Fibroblast of pulmonary artery (primary cell): ENCODE measurements around the gene OR2T6.
"Not testable (repeated sequence)": the region's sequence is repeated elsewhere in the genome, so short reads cannot be mapped to it uniquely, and the experiment has no call there.

Source experiments
- DNase-seq: peaks from one replicate; pipeline ENCODE4 v3.0.0-alpha.2; 2010; ENCODE audit warnings: low read depth
- H3K4me3 ChIP-seq: replicated peaks from 2 replicates; pipeline ENCODE4 v1.5.1; 2011; ENCODE audit warnings: low read depth, mild to moderate bottlenecking, control low read depth, low read length, moderate library complexity
- CTCF ChIP-seq: IDR thresholded peaks from 2 replicates; pipeline ENCODE4 v1.5.1; 2011; ENCODE audit warnings: mild to moderate bottlenecking, control low read depth, low read length, inconsistent platforms; ENCODE audit errors: missing control alignments

Gene OR2T6

GRCh38 chr1:248404024-248404423, 28.5 kb downstream of the OR2T6 start:
- DNase-seq = peak; percentile 17
- no peak overlapping the region for H3K4me3 ChIP-seq
- TF ChIP-seq CTCF = no peak

- no peak for DNase-seq
- no peak for TF ChIP-seq CTCF
- H3K4me3 ChIP-seq = no peak overlapping the region
Measured at GRCh38 chr1:248406721-248407692, 31.5 kb downstream of the OR2T6 start.

GRCh38 chr1:248416226-248416625, 40.7 kb downstream of the OR2T6 start:
- no peak for TF ChIP-seq CTCF
- DNase-seq = no peak
- H3K4me3 ChIP-seq = no peak overlapping the region

DNA sequence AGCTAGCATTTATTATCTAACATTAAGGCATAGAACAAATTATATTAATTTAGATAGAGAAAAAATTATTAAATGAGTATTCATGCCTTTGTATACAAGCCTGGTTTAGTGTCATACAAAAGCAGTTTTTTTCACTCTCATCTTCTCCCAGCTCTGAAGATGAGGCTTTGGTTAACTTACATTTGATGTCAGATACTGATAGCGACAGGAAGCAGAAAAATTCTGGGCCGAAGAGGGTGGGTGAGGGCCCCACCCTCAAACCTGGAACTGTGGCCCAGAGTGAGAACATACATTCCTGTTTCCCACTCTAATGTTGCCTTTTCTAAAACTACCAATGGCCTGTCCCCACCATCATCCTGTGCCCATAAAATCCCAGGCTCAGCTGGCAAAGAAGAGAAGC, 42.3 kb downstream of the OR2T6 start:
- no peak overlapping the region for H3K4me3 ChIP-seq
- DNase-seq = no peak
- TF ChIP-seq CTCF = no peak

- H3K4me3 ChIP-seq = no peak overlapping the region
- no peak for DNase-seq
- TF ChIP-seq CTCF = no peak
Measured at GRCh38 chr1:248421384-248421783, 45.8 kb downstream of the OR2T6 start.

- not testable (repeated sequence) for H3K4me3 ChIP-seq, DNase-seq
Measured at GRCh38 chr1:248427526-248428191, 52.1 kb downstream of the OR2T6 start.

DNA sequence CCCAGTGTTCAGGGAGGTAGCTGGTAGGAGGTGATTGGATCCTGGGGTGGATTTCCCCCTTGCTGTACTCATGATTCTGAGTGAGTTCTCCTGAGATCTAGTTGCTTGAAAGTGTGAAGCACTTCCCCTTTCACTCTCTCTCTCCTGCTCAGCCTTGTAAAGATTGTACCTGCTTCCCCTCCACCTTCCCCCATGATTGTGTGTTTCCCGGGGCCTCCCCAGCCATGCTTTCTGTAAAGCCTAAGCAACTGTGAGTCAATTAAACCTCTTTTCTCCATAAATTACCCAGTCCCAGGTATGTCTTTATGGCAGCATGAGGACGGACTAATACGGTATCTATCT, 52.6 kb downstream of the OR2T6 start:
- DNase-seq = not testable (repeated sequence)

GRCh38 chr1:248431683-248432082, 56.1 kb downstream of the OR2T6 start:
- DNase-seq = not testable (repeated sequence)

More for the DNA sequence above, 52.6 kb downstream of the OR2T6 start:
- H3K4me3 ChIP-seq = not testable (repeated sequence)

DNA sequence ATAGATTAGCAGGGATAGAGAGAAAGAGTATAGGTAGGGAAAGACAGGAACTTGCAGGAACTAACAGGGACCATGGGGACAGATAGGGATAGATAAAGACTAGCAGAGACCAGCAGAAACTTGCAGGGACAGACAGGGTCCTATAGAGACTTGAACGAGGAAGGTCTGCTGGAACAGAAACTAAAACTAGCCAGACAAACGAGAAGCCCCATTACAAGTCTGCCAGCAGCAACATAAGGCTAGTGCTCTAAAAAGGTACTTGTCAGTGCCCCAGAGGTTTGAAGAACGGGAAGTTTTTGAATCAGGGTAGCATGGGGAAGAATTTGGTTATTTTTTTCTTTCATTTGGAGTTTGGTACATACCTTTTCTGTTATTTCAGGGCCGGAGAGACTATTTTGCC, 56.7 kb downstream of the OR2T6 start:
- DNase-seq, H3K4me3 ChIP-seq: not testable (repeated sequence)

More at GRCh38 chr1:248431683-248432082, 56.1 kb downstream of the OR2T6 start:
- not testable (repeated sequence) for H3K4me3 ChIP-seq

GRCh38 chr1:248433811-248434415, 58.4 kb downstream of the OR2T6 start:
- not testable (repeated sequence) for DNase-seq, H3K4me3 ChIP-seq

GRCh38 chr1:248434913-248435312, 59.4 kb downstream of the OR2T6 start:
- not testable (repeated sequence) for DNase-seq

GRCh38 chr1:248436303-248436702, 60.8 kb downstream of the OR2T6 start:
- not testable (repeated sequence) for DNase-seq, H3K4me3 ChIP-seq

More at GRCh38 chr1:248434913-248435312, 59.4 kb downstream of the OR2T6 start:
- not testable (repeated sequence) for H3K4me3 ChIP-seq
